ENCODE data around the gene TMEM141. TPM values are rescaled to one million over a fixed set of nuclear protein-coding genes. Genes with fewer than 3 reads are reported as not detected.

TMEM141 gene
- polyA plus RNA-seq, 1 donor from 2014 or later = 30.1 TPM

GRCh38 chr9:136839229-136840139, 48.3 kb downstream of the TMEM141 start:
- no peak overlapping the region for H2AFZ ChIP-seq (ENCODE audit: low read depth, low read length)
- no peak overlapping the region for H3K9ac ChIP-seq (ENCODE audit: low read length)
- H3K36me3 ChIP-seq (ENCODE audit: insufficient read depth, low read length) = no peaks in the 10 kb centered on the region
- TF ChIP-seq REST (IDR thresholded peaks at IDR 0.05; ENCODE audit: borderline replicate concordance) (no peak), SMC3 (conservative IDR thresholded peaks at IDR 0.05; ENCODE audit: poor library complexity) (no peak), MXI1 (conservative IDR thresholded peaks at IDR 0.05; ENCODE audit: poor library complexity, severe bottlenecking) (no peak), EZH2 (IDR thresholded peaks at IDR 0.05; ENCODE audit: borderline replicate concordance, insufficient read depth, low read length, poor library complexity, severe bottlenecking) (no peak), CTCF (IDR thresholded peaks at IDR 0.05; ENCODE audit: poor library complexity, severe bottlenecking) (no peak), RAD21 (conservative IDR thresholded peaks at IDR 0.05) (no peak), POLR2AphosphoS5 (IDR thresholded peaks at IDR 0.05) (no peak), EP300 (conservative IDR thresholded peaks at IDR 0.05; ENCODE audit: poor library complexity, severe bottlenecking) (no peak), TAF1 (IDR thresholded peaks at IDR 0.05; ENCODE audit: low read depth) (no peak)
- no peaks in the 10 kb centered on the region for H4K20me1 ChIP-seq (ENCODE audit: insufficient read depth)
- H3K4me3 ChIP-seq (ENCODE audit: low read length) = no peak overlapping the region
- no peak overlapping the region for H3K27ac ChIP-seq (ENCODE audit: low read length)
- H3F3A ChIP-seq (ENCODE audit: insufficient read depth, low read length, poor library complexity, severe bottlenecking) = no peaks in the 10 kb centered on the region
- H3K9me2 ChIP-seq (ENCODE audit: insufficient read depth, low read length) = no peaks in the 10 kb centered on the region
- H3K79me2 ChIP-seq (replicated peaks; ENCODE audit: insufficient read depth, low read length) = no peaks in the 10 kb centered on the region
- no peaks in the 10 kb centered on the region for H3K27me3 ChIP-seq (ENCODE audit: insufficient read depth, low read depth, low read length)
- no peaks in the 10 kb centered on the region for H3K9me3 ChIP-seq (ENCODE audit: low read length)
- H3K4me2 ChIP-seq (ENCODE audit: low read length) = no peak overlapping the region

- H3K79me2 ChIP-seq (replicated peaks; ENCODE audit: insufficient read depth, low read length) = no peaks in the 10 kb centered on the region
- H3F3A ChIP-seq (ENCODE audit: insufficient read depth, low read length, poor library complexity, severe bottlenecking) = no peaks in the 10 kb centered on the region
- TF ChIP-seq EZH2 (IDR thresholded peaks at IDR 0.05; ENCODE audit: borderline replicate concordance, insufficient read depth, low read length, poor library complexity, severe bottlenecking) (no peak), MXI1 (conservative IDR thresholded peaks at IDR 0.05; ENCODE audit: poor library complexity, severe bottlenecking) (no peak), REST (IDR thresholded peaks at IDR 0.05; ENCODE audit: borderline replicate concordance) (no peak), TAF1 (IDR thresholded peaks at IDR 0.05; ENCODE audit: low read depth) (no peak)
- no peak overlapping the region for H3K4me3 ChIP-seq (ENCODE audit: low read length)
- H4K20me1 ChIP-seq (ENCODE audit: insufficient read depth) = no peaks in the 10 kb centered on the region
- no peaks in the 10 kb centered on the region for H3K27me3 ChIP-seq (ENCODE audit: insufficient read depth, low read depth, low read length)
- no peaks in the 10 kb centered on the region for H3K36me3 ChIP-seq (ENCODE audit: insufficient read depth, low read length)
- no peaks in the 10 kb centered on the region for H3K9me2 ChIP-seq (ENCODE audit: insufficient read depth, low read length)
- H2AFZ ChIP-seq (ENCODE audit: low read depth, low read length) = no peak overlapping the region
- H3K4me2 ChIP-seq (ENCODE audit: low read length) = no peak overlapping the region
- H3K9ac ChIP-seq (ENCODE audit: low read length) = no peak overlapping the region
- H3K27ac ChIP-seq (ENCODE audit: low read length) = no peak overlapping the region
- no peaks in the 10 kb centered on the region for H3K9me3 ChIP-seq (ENCODE audit: low read length)
Measured at GRCh38 chr9:136840140-136840876, 49.2 kb downstream of the TMEM141 start.
